ENCODE results near the gene GALNS. TPM values are rescaled to one million over a fixed set of nuclear protein-coding genes. Genes with fewer than 3 reads are reported as not detected.

Gene GALNS
- total and polyA plus RNA-seq, 2 experiments from 2014 or later, result 9.7 to 18.8 TPM

- no peak for TF ChIP-seq ETS1 (IDR thresholded peaks at IDR 0.05)
- TF ChIP-seq POLR2AphosphoS5 (IDR thresholded peaks at IDR 0.05; ENCODE audit: low read depth), result no peak
- no peak for TF ChIP-seq STAT1 (IDR thresholded peaks at IDR 0.05; ENCODE audit: unreplicated experiment)
These were observed 21.4 kb downstream of the GALNS start (continued) for GRCh38 chr16:88835383-88835782.

- peaks cover 4% of the 10 kb centered on the region; the same call in 2 of the 3 replicates for H3K36me3 Mint-ChIP-seq (ENCODE audit: low read depth)
- H3K79me2 ChIP-seq (replicated peaks; ENCODE audit: insufficient read depth), result no peaks in the 10 kb centered on the region
- peaks cover 7% of the 10 kb centered on the region for H3K27me3 Mint-ChIP-seq (ENCODE audit: insufficient read depth, low read depth, poor library complexity)
- DNase-seq (ENCODE audit: low spot score) (no peak), ATAC-seq (no peak)
- H3K9me3 Mint-ChIP-seq, result no peaks in the 10 kb centered on the region
- H3K9me2 ChIP-seq (ENCODE audit: insufficient read depth), result no peaks in the 10 kb centered on the region
- no peak overlapping the region for H3K27ac Mint-ChIP-seq
- no peaks in the 10 kb centered on the region for H4K20me1 ChIP-seq (replicated peaks; ENCODE audit: insufficient read depth)
- H2AFZ ChIP-seq, result no peak overlapping the region
- H3K4me1 Mint-ChIP-seq, result no peaks in the 10 kb centered on the region
- H3K36me3 ChIP-seq (ENCODE audit: insufficient read depth), result no peaks in the 10 kb centered on the region
- no peak overlapping the region for H3K4me2 ChIP-seq
- H3K4me3 ChIP-seq, result no peak overlapping the region
- no peaks in the 10 kb centered on the region for H3K27me3 ChIP-seq (ENCODE audit: insufficient read depth)
- H3F3A ChIP-seq (replicated peaks; ENCODE audit: low read depth), result no peaks in the 10 kb centered on the region
- H3K4me1 ChIP-seq (ENCODE audit: insufficient read depth), result no peaks in the 10 kb centered on the region
- H3K4me3 Mint-ChIP-seq, result no peak overlapping the region
- no peak overlapping the region for H3K27ac ChIP-seq (ENCODE audit: low read depth)
- no peak for TF ChIP-seq EZH2 (IDR thresholded peaks at IDR 0.05; ENCODE audit: low read depth, unreplicated experiment)
These were observed 22.1 kb downstream of the GALNS start for GRCh38 chr16:88834670-88835069.

GRCh38 chr16:88833086-88833485 is 23.7 kb downstream of the GALNS start:
- no peak for ATAC-seq
- peaks cover 7% of the 10 kb centered on the region for H3K27me3 Mint-ChIP-seq (ENCODE audit: insufficient read depth, low read depth, poor library complexity)

More at GRCh38 chr16:88833086-88833485, 23.7 kb downstream of the GALNS start:
- Mint-ChIP-seq H3K4me3 (no peak overlapping the region), H3K27ac (no peak overlapping the region), H3K4me1 (no peaks in the 10 kb centered on the region), H3K9me3 (no peaks in the 10 kb centered on the region), H3K36me3 (ENCODE audit: low read depth) (no peaks in the 10 kb centered on the region; the same call in 2 of the 3 replicates)
- Histone ChIP-seq H4K20me1 (replicated peaks; ENCODE audit: insufficient read depth) (no peaks in the 10 kb centered on the region), H2AFZ (no peak overlapping the region), H3K4me1 (ENCODE audit: insufficient read depth) (no peaks in the 10 kb centered on the region), H3K4me2 (no peak overlapping the region), H3K27ac (ENCODE audit: low read depth) (no peak overlapping the region), H3F3A (replicated peaks; ENCODE audit: low read depth) (no peaks in the 10 kb centered on the region), H3K9me2 (ENCODE audit: insufficient read depth) (no peaks in the 10 kb centered on the region), H3K4me3 (no peak overlapping the region), H3K36me3 (ENCODE audit: insufficient read depth) (no peaks in the 10 kb centered on the region), H3K27me3 (ENCODE audit: insufficient read depth) (no peaks in the 10 kb centered on the region), H3K79me2 (replicated peaks; ENCODE audit: insufficient read depth) (no peaks in the 10 kb centered on the region)
- TF ChIP-seq ZNF114 (CRISPR knock-in tag; IDR thresholded peaks at IDR 0.05) (no peak), EZH2phosphoT487 (IDR thresholded peaks at IDR 0.05; ENCODE audit: unreplicated experiment) (no peak), JUNB (IDR thresholded peaks at IDR 0.05; ENCODE audit: unreplicated experiment) (no peak), CTCF (conservative IDR thresholded peaks at IDR 0.05; ENCODE audit: low read depth in 2 of 2) (no peak), ZNF462 (CRISPR knock-in tag; IDR thresholded peaks at IDR 0.05) (no peak)
- no peak for DNase-seq (ENCODE audit: low spot score)

All from GM23338 (cell line).